DOHH2 (cell line): Measurements from ENCODE around the gene GATAD1.

ENCODE experiments used
- CTCF ChIP-seq: fragments of 200-600 bp; sonication (generic); IDR thresholded peaks from one replicate; pipeline ENCODE4 v1.5.1; 2014; ENCODE audit warnings: antibody characterized with exemption, mild to moderate bottlenecking, low read depth, low read length; ENCODE audit not compliant: poor library complexity, severe bottlenecking
- EZH2phosphoT487 ChIP-seq: fragments of 200-600 bp; sonication (generic); IDR thresholded peaks from 2 replicates; pipeline ENCODE4 v1.6.1; 2017; ENCODE audit warnings: borderline replicate concordance, mild to moderate bottlenecking, antibody characterized with exemption, low read length, moderate library complexity, mixed read lengths

GRCh38 chr7:92496876-92497275, 49.6 kb downstream of the GATAD1 start:
- no peak for TF ChIP-seq CTCF
- no peak for TF ChIP-seq EZH2phosphoT487
